ENCODE results near the gene IL4I1.

The IL4I1 gene

GRCh38 chr19:49874503-49875157, 22.1 kb downstream of the IL4I1 start:
- no peak for TF ChIP-seq NFIC (IDR thresholded peaks at IDR 0.05)
- TF ChIP-seq TAF1 (IDR thresholded peaks at IDR 0.05; ENCODE audit: low read depth): no peak
- no peak for TF ChIP-seq ZBTB7A (IDR thresholded peaks at IDR 0.05; ENCODE audit: low read depth)

GRCh38 chr19:49873834-49874233, 22.9 kb downstream of the IL4I1 start:
- TF ChIP-seq EP300 (IDR thresholded peaks at IDR 0.05; ENCODE audit: borderline replicate concordance): no peak
- TF ChIP-seq CREB1 (IDR thresholded peaks at IDR 0.05; ENCODE audit: low read depth): no peak
- TF ChIP-seq CEBPB (IDR thresholded peaks at IDR 0.05): no peak
- no peak for TF ChIP-seq NFIC (IDR thresholded peaks at IDR 0.05)
- no peak for TF ChIP-seq TEAD4 (IDR thresholded peaks at IDR 0.05)
- TF ChIP-seq YY1 (IDR thresholded peaks at IDR 0.05; ENCODE audit: low read depth): no peak
- TF ChIP-seq TCF12 (IDR thresholded peaks at IDR 0.05; ENCODE audit: low read depth): no peak
- no peak for TF ChIP-seq RAD21 (IDR thresholded peaks at IDR 0.05; ENCODE audit: low read depth)
- no peak for TF ChIP-seq FOXM1 (IDR thresholded peaks at IDR 0.05; ENCODE audit: borderline replicate concordance, low read depth)
- TF ChIP-seq MAX (IDR thresholded peaks at IDR 0.05): no peak

- TF ChIP-seq RAD21 (IDR thresholded peaks at IDR 0.05; ENCODE audit: low read depth) (no peak), TEAD4 (IDR thresholded peaks at IDR 0.05) (no peak), NFIC (IDR thresholded peaks at IDR 0.05) (no peak), USF1 (IDR thresholded peaks at IDR 0.05) (no peak), ZBTB7A (IDR thresholded peaks at IDR 0.05; ENCODE audit: low read depth) (no peak), FOXM1 (IDR thresholded peaks at IDR 0.05; ENCODE audit: borderline replicate concordance, low read depth) (no peak), REST (IDR thresholded peaks at IDR 0.05; ENCODE audit: low read depth) (no peak), EP300 (IDR thresholded peaks at IDR 0.05; ENCODE audit: borderline replicate concordance) (no peak), TAF1 (IDR thresholded peaks at IDR 0.05; ENCODE audit: low read depth) (no peak), TCF12 (IDR thresholded peaks at IDR 0.05; ENCODE audit: low read depth) (no peak), EGR1 (IDR thresholded peaks at IDR 0.05) (no peak), CEBPB (IDR thresholded peaks at IDR 0.05) (no peak), YY1 (IDR thresholded peaks at IDR 0.05; ENCODE audit: low read depth) (no peak), CREB1 (IDR thresholded peaks at IDR 0.05; ENCODE audit: low read depth) (no peak)
Measured at GRCh38 chr19:49873129-49873521, 23.6 kb downstream of the IL4I1 start.

- TF ChIP-seq RAD21 (IDR thresholded peaks at IDR 0.05; ENCODE audit: low read depth): no peak
- no peak for TF ChIP-seq EGR1 (IDR thresholded peaks at IDR 0.05)
- TF ChIP-seq NFIC (IDR thresholded peaks at IDR 0.05): no peak
- TF ChIP-seq CREB1 (IDR thresholded peaks at IDR 0.05; ENCODE audit: low read depth): no peak
- TF ChIP-seq REST (IDR thresholded peaks at IDR 0.05; ENCODE audit: low read depth): no peak
- TF ChIP-seq USF1 (IDR thresholded peaks at IDR 0.05): no peak
- no peak for TF ChIP-seq CEBPB (IDR thresholded peaks at IDR 0.05)
- no peak for TF ChIP-seq TCF12 (IDR thresholded peaks at IDR 0.05; ENCODE audit: low read depth)
Measured at GRCh38 chr19:49872245-49873128, 24.2 kb downstream of the IL4I1 start.

GRCh38 chr19:49871349-49871985, 25.2 kb downstream of the IL4I1 start:
- TF ChIP-seq YY1 (IDR thresholded peaks at IDR 0.05; ENCODE audit: low read depth) (no peak), MAX (IDR thresholded peaks at IDR 0.05) (no peak)

Measured in Ishikawa (cell line).